Glutamatergic neuron (in vitro differentiated cells): ENCODE results near the gene CAV2. TPM values are rescaled to one million over a fixed set of nuclear protein-coding genes. Genes with fewer than 3 reads are reported as not detected.

Experiments
- DNase-seq: peaks from one replicate; pipeline ENCODE4 v3.0.0; 2022
- H3K27ac Mint-ChIP-seq: one replicate; pipeline ENCODE4 v1.8.0; 2020; ENCODE audit warnings: mild to moderate bottlenecking, mixed read lengths, inconsistent platforms; ENCODE audit not compliant: unreplicated experiment
- H3K27me3 Mint-ChIP-seq: one replicate; pipeline ENCODE4 v1.8.0; 2020; ENCODE audit warnings: mild to moderate bottlenecking, moderate library complexity, mixed read lengths, inconsistent platforms; ENCODE audit not compliant: unreplicated experiment
- H3K36me3 Mint-ChIP-seq: one replicate; pipeline ENCODE4 v1.8.0; 2020; ENCODE audit warnings: mild to moderate bottlenecking, mixed read lengths, inconsistent platforms; ENCODE audit not compliant: unreplicated experiment
- H3K4me1 Mint-ChIP-seq: one replicate; pipeline ENCODE4 v1.8.0; 2020; ENCODE audit warnings: mild to moderate bottlenecking, low read depth, mixed read lengths, inconsistent platforms; ENCODE audit not compliant: unreplicated experiment
- H3K4me3 Mint-ChIP-seq: one replicate; pipeline ENCODE4 v1.8.0; 2020; ENCODE audit warnings: mild to moderate bottlenecking, mixed read lengths, inconsistent platforms; ENCODE audit not compliant: unreplicated experiment
- H3K9me3 Mint-ChIP-seq: one replicate; pipeline ENCODE4 v1.8.0; 2020; ENCODE audit warnings: mild to moderate bottlenecking, moderate library complexity, mixed read lengths, inconsistent platforms; ENCODE audit not compliant: unreplicated experiment
- total RNA-seq: library from RNA; stranded (reverse); fragmentation: NEBNext Ultra II Directional; extraction: Animal tissue kit (Norgen Biotek cat#: 25700); gene quantifications from one replicate; pipeline ENCODE4 v1.2.1, GENCODE V29; 2021; ENCODE audit not compliant: unreplicated experiment
- TF ChIP-seq, protein P1 (sequence below): fragments of 200-600 bp; sonication (generic); IDR thresholded peaks from one replicate; pipeline ENCODE4 v1.5.0; 2021; ENCODE audit not compliant: partially characterized antibody, unreplicated experiment

CAV2 gene
- total RNA-seq, 1 donor from 2014 or later, result 1.7 TPM

DNA sequence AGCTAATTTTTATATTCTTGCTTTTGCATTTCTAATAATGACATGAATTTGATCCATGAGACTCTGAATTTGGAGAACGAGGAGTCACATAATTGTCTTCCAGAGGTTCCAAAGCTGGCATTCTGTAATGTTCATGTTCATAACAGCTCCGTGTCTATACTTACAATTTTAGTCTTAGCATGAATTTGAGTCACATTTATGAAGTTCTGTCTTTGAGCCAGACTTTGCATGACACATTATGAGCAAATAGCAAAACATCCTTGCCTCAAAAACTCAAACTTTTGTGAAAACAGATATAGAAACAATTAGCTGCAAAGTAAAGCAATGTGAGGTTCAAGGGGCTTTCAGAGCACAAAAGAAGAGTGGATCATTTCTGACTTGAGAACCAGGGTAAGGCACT lies 44.5 kb upstream of the CAV2 start:
- H3K9me3 Mint-ChIP-seq, result peaks cover 1% of the 10 kb centered on the region
- TF ChIP-seq, protein P1, sequence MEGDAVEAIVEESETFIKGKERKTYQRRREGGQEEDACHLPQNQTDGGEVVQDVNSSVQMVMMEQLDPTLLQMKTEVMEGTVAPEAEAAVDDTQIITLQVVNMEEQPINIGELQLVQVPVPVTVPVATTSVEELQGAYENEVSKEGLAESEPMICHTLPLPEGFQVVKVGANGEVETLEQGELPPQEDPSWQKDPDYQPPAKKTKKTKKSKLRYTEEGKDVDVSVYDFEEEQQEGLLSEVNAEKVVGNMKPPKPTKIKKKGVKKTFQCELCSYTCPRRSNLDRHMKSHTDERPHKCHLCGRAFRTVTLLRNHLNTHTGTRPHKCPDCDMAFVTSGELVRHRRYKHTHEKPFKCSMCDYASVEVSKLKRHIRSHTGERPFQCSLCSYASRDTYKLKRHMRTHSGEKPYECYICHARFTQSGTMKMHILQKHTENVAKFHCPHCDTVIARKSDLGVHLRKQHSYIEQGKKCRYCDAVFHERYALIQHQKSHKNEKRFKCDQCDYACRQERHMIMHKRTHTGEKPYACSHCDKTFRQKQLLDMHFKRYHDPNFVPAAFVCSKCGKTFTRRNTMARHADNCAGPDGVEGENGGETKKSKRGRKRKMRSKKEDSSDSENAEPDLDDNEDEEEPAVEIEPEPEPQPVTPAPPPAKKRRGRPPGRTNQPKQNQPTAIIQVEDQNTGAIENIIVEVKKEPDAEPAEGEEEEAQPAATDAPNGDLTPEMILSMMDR, result no peak
- H3K4me1 Mint-ChIP-seq, result no peaks in the 10 kb centered on the region
- no peaks in the 10 kb centered on the region for H3K36me3 Mint-ChIP-seq
- no peak overlapping the region for H3K27ac Mint-ChIP-seq
- H3K27me3 Mint-ChIP-seq, result no peaks in the 10 kb centered on the region
- H3K4me3 Mint-ChIP-seq, result no peak overlapping the region
- DNase-seq, result no peak

DNA sequence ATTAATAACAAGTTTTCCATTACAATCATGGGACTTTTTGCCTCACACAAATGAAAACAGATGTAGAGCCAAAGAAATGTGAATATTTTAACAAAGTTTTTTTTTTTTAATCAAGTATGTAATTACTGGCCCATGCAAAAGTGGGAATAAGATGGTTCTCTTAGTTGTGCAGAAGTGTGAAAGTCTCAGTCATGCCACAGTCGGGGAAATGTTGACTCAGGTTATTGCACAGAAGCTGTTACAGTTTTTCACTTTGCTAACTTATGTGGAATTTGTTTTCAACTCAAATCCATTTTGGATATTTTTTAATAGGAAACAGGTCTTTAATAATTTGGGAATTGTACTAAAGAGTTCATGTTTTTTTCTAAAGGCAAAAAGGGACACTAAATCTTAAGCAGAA lies 44.0 kb upstream of the CAV2 start:
- no peak for DNase-seq
- H3K27me3 Mint-ChIP-seq, result no peaks in the 10 kb centered on the region

DNA sequence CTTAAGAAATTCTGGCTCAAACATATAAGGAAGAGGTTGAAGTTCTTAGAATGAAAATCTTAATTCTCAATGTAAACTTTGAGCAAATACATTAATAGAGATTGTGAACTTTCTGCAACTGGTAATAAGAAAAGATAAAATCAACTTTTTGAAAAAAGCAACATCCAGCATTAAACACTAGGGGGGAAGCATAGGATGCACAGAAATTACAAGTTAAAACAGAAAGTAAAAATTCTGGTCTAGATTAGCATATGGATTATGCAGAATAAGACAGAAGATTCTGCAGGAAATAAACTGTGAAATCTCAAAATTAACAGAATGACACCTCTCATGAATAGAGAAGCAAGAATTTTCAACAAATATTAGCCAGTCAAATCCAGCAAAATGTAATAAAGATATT lies 38.0 kb upstream of the CAV2 start:
- H3K27me3 Mint-ChIP-seq, result peaks cover 1% of the 10 kb centered on the region
- TF ChIP-seq, protein P1, result no peak
- no peak overlapping the region for H3K4me3 Mint-ChIP-seq

More for the DNA sequence above, 44.0 kb upstream of the CAV2 start:
- no peaks in the 10 kb centered on the region for H3K4me1 Mint-ChIP-seq
- H3K27ac Mint-ChIP-seq, result no peak overlapping the region
- TF ChIP-seq, protein P1, result no peak
- no peaks in the 10 kb centered on the region for H3K36me3 Mint-ChIP-seq
- H3K4me3 Mint-ChIP-seq, result no peak overlapping the region
- peaks cover 1% of the 10 kb centered on the region for H3K9me3 Mint-ChIP-seq

DNA sequence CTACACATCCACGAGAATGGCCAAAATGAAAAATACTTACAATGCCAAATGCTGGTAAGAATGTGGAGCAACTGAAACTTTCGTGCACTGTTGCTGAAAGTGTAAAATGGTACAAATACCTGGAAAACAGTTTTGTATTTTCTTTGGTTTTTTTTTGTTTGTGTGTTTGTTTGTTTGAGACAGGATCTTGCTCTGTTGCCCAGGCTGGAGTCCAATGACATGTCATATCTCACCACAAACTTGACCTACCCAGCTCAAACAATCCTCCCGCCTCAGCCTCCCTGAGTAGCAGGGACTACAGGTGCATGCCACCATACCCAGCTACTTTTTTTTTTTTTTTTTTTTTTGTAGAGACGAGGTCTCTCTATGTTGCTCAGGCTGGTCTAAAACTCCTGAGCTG lies 35.6 kb upstream of the CAV2 start:
- Mint-ChIP-seq H3K4me1 (peaks cover 2% of the 10 kb centered on the region), H3K4me3 (no peak overlapping the region), H3K36me3 (no peaks in the 10 kb centered on the region), H3K9me3 (peaks cover 2% of the 10 kb centered on the region), H3K27ac (no peak overlapping the region), H3K27me3 (peaks cover 1% of the 10 kb centered on the region)
- DNase-seq, result no peak
- TF ChIP-seq, protein P1, result no peak

More for the DNA sequence above, 38.0 kb upstream of the CAV2 start:
- no peak for DNase-seq
- peaks cover 3% of the 10 kb centered on the region for H3K9me3 Mint-ChIP-seq
- peaks cover 2% of the 10 kb centered on the region for H3K4me1 Mint-ChIP-seq
- no peaks in the 10 kb centered on the region for H3K36me3 Mint-ChIP-seq
- no peak overlapping the region for H3K27ac Mint-ChIP-seq

DNA sequence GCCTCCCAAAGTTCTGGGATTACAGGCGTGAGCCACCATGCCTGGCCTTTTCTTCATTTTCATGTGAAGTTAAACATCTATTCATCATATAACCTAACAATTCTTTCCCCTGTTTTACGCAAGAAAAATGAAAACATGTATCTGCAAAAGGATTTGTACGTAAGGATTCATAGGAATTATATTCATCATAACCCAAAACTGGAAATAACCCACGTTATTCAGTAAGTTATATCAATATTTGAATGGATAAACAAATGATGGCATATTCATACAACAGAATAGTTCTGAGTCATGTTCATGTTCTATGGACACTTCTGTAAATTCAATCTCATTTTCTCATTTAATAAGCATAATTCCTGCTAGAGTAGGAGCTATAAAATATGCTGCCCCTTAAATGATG lies 35.2 kb upstream of the CAV2 start:
- no peak overlapping the region for H3K27ac Mint-ChIP-seq
- H3K4me3 Mint-ChIP-seq, result no peak overlapping the region
- H3K36me3 Mint-ChIP-seq, result no peaks in the 10 kb centered on the region
- TF ChIP-seq, protein P1, result no peak
- DNase-seq, result no peak
- H3K4me1 Mint-ChIP-seq, result peaks cover 2% of the 10 kb centered on the region
- H3K27me3 Mint-ChIP-seq, result peaks cover 1% of the 10 kb centered on the region
- H3K9me3 Mint-ChIP-seq, result peaks cover 2% of the 10 kb centered on the region
